Stimulated activated CD4-positive, alpha-beta T cell treated with anti-CD3 and anti-CD28 coated beads, Interleukin-15, amount 100 ng/mL, for 24 hours (primary cell): Measurements from ENCODE around the gene CHIC2.
"Not testable (repeated sequence)": the region's sequence is repeated elsewhere in the genome, so short reads cannot be mapped to it uniquely, and the experiment has no call there.

Experiments used
- DNase-seq: peaks from one replicate; pipeline ENCODE4 v3.0.0-alpha.2; 2020

CHIC2 gene

DNA sequence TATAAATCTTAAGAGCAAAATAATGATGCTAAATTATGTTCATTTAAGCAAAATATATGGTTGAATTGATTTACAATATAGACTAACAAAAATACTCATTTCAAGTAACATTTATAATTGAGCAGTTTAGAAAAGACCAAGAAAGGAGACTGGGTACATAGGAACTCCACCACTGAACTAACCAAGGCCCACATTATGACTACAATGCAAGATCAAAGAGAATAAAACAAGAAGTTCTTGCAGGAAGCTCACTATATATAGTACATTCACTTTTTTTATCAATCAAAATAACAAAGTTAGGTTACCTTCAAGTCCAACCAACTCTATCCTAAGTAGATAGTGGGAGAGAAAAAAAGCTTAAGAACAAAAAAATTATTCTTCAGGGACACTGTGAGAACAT lies 8.0 kb downstream of the CHIC2 start:
- no peak for DNase-seq

DNA sequence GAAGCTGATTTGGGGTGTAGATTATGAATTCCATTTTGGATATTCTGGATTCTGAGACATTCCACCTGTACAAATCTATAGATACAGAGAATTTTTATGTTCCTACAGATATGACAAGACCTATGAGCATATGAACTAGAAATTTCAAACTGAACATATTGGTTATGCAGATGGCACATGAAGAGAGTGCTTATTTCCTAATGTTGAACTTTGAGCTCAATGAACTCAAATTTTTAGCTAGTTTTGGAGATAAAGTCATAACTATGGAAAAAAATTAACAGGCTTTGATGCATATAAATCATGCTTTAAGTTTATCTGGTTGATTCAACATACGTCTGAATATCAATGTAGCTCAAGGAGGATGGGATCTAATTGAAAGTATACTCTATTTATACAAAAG lies 8.9 kb downstream of the CHIC2 start:
- DNase-seq, result no peak

GRCh38 chr4:54054501-54054900 lies 9.9 kb downstream of the CHIC2 start:
- DNase-seq, result no peak

DNA sequence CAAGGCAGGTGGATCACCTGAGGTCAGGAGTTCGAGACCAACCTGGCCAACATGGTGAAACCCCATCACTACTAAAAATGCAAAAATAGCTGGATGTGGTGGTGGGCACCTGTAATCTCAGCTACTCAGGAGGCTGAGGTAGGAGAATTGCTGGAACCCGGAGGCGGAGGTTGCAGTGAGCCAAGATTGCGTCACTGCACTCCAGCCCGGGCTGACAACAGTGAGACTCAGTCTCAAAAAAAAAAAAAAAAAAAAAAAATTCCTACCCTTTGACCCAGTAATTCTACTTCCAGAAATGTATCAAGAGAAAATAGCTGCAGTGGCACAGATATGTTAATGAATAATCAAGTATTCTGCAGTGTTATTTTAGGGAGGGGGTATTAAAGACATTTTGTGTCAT lies 11.1 kb downstream of the CHIC2 start:
- DNase-seq, result not testable (repeated sequence)

DNA sequence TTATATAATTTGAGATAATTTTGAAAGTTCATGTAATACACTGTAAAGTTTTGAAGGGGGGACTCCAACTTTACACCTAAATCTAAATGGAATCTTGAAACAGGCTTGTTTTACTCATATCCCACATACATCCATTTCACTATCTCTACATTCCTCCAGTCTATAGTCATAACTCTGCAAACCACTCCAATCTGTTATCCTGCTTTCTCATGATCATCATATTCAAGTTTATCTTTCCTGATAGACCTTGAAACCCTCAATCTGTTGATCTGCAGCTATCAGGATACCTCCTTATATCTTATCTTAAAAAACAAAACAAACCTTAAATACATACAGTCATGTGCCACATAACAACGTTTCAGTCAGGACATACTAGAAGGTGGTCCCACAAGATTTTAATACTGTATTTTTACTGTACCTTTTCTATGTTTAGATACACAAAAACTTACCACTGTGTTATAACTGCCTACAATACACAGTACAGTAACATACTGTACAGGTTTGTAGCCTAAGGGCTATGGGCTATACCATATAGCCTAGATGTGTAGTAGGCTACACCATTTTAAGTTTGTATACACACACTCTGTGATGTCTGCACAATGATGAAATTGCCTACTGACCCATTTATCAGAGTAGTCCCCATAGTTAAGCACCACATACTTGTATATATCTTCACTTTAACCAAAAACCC lies 14.0 kb downstream of the CHIC2 start:
- DNase-seq, result no peak

- DNase-seq, result not testable (repeated sequence)
These were observed 20.8 kb downstream of the CHIC2 start for GRCh38 chr4:54043630-54044029.

DNA sequence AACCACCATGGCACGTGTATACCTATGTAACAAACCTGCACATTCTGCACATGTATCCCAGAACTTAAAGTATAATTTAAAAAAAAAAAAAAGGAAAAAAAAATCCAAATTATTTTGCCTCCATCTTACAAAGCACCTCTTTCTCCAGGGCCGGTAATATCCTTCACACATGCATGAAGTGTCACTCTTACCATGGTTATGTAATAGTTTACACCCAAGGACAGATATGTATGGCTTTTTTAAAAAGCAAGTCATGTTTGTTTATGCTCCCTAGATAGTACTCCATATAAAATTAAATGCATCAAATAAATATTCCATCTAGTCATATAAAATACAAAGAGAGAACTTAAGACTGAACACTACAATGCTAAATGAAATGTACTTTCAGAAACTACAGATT lies 22.5 kb downstream of the CHIC2 start:
- DNase-seq, result no peak

GRCh38 chr4:54041100-54041499 lies 23.3 kb downstream of the CHIC2 start:
- DNase-seq, result no peak

GRCh38 chr4:54038056-54038455 lies 26.3 kb downstream of the CHIC2 start:
- DNase-seq, result no peak

DNA sequence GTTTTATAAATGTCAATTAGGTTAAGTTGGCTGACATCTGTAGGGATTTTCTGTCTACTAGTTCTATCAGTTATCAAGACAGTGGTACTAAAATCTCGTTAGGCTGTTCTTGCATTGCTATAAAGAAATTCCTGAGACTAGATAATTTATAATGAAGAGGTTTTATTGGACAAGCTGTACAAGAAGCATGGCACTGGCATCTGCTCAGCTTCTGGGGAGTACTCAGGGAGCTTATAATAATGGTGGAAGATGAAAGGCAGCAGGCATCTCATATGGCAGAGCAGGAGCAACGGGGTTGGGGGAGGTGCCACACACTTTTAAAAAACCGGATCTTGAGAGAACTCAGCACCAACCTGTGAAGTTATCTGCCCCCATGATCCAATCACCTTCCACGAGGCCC lies 28.2 kb downstream of the CHIC2 start:
- DNase-seq, result no peak

DNA sequence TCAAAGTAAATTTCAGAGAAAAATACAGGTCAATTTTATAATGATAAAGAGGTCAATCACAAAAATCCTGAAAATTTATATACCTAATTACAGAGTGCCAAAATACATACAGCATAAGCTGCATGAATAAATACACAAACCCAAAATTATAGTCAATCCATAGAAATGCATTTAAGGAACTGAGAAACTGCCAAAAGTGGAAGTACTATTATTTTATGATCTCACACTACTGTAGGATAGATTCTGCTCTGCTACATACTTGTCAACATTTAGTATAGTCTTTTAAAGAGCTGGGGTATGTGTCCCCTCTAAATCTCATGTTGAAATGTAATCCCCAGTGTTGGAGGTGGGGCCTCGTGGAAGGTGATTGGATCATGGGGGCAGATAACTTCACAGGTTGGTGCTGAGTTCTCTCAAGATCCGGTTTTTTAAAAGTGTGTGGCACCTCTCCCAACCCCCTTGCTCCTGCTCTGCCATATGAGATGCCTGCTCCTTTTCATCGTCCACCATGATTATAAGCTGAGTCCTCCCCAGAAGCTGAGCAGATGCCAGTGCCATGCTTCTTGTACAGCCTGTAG lies 31.8 kb downstream of the CHIC2 start:
- no peak for DNase-seq

- DNase-seq, result no peak
These were observed 37.1 kb downstream of the CHIC2 start for GRCh38 chr4:54027311-54027710.

GRCh38 chr4:54025582-54025981 lies 38.8 kb downstream of the CHIC2 start:
- DNase-seq, result no peak

GRCh38 chr4:54023019-54023418 lies 41.4 kb downstream of the CHIC2 start:
- not testable (repeated sequence) for DNase-seq

DNA sequence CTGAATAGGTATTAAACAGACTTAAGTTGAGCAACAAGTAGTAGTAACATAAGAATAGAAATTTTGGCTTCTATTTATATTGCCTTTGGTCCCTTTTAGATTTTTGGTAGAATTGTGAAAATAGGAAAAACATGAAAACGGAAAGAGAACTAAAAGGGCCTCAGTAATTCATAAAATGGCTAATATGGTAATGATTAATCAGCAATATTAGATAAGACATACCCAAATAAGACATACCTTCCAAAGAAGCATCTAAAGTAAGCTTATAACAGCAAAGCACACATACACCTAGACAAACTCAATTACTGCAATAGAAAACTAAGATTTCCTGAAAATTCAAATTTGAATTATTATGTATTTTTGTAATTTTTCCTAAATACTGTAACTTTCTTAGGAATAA lies 46.4 kb downstream of the CHIC2 start:
- no peak for DNase-seq

DNA sequence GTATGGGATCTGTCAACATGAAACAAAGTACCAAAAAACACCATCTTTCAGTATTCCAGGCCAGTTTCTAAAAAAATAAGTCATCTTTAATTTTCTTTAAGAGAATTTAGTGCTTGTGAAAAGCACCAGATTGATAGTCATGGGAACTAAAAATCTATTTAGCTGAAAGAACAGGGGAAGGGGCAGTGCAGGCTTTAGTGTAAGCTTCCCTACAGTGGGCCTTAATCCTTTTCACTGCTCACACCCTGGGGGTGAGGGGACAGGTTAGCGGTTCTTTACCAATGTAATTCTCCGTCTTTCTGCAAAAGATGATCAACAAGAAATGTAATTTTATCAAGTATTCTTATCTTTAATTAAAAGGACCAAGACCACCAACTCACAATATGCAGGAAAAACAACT lies 47.1 kb downstream of the CHIC2 start:
- DNase-seq, result no peak

- DNase-seq, result no peak
These were observed 47.9 kb downstream of the CHIC2 start for GRCh38 chr4:54016504-54016903.

- DNase-seq, result no peak
These were observed 48.9 kb downstream of the CHIC2 start for GRCh38 chr4:54015423-54016030.

- DNase-seq, result no peak
These were observed 49.7 kb downstream of the CHIC2 start for GRCh38 chr4:54014666-54015160.

- DNase-seq, result no peak
These were observed 53.2 kb downstream of the CHIC2 start for GRCh38 chr4:54011201-54011600.

GRCh38 chr4:54006755-54007154 lies 57.6 kb downstream of the CHIC2 start:
- no peak for DNase-seq

GRCh38 chr4:54005475-54005874 lies 58.9 kb downstream of the CHIC2 start:
- DNase-seq, result no peak

GRCh38 chr4:54004463-54004862 lies 59.9 kb downstream of the CHIC2 start:
- DNase-seq, result no peak

- no peak for DNase-seq
These were observed 62.6 kb downstream of the CHIC2 start for GRCh38 chr4:54001668-54002365.
